D341Med (cell line): ENCODE data around the gene POLR2F.
"Not testable (repeated sequence)": the region's sequence is repeated elsewhere in the genome, so short reads cannot be mapped to it uniquely, and the experiment has no call there.

Experiments used
- DNase-seq: peaks from one replicate; pipeline ENCODE4 v3.0.0; 2012; ENCODE audit warnings: low spot score

Gene POLR2F

DNA sequence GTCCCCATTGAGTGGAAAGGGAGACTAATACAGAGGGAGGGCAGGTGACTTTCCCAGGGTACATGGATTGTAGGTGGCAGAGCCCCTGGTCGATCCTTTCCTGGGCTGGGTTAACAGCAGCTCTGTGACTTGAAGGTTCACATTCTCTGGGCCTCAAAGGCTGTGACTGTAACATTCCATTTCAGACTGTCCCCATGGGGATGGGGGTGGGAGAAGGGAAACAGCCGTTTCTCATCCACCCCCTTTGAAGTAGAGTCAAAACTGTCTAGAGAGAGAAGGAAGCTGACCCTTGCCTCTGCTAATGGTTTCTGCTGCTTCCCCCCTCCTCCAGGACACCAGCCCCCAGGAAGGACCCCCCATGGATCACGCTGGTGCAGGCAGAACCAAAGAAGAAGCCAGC is 28.2 kb upstream of the POLR2F start:
- no peak for DNase-seq

DNA sequence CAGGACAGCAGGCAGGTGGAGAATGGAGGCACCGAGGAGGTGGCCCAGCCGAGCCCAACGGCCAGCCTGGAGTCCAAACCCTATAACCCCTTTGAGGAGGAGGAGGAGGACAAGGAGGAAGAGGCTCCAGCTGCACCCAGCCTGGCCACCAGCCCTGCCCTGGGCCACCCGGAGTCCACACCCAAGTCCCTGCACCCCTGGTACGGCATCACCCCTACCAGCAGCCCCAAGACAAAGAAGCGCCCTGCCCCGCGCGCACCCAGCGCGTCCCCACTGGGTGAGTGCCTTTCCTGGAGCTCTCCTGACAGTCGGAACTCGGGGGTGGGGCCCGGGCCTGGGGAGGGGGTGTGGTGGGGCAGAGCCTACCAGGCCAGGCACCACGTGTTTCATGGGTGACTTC is 27.7 kb upstream of the POLR2F start:
- DNase-seq = no peak

DNA sequence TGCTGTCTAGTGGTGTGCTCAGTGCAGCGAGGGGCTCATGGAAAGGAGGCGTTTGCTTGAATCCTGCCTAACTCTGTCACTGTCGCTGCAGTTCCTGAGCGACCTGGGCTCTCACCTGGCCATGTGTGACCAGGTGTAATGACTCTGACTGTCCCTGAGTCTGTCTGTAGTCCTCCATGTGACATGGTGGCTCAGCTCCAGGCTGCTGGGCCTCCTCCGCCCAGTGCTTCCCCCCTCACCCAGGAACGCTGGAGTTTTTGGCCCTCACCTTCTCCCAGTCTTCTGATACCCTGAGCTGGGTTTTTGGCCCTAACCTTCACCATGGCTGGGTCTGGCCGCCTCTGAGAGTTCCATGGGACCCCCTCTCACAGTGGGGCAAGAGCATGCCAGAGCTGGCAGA is 27.1 kb upstream of the POLR2F start:
- no peak for DNase-seq

DNA sequence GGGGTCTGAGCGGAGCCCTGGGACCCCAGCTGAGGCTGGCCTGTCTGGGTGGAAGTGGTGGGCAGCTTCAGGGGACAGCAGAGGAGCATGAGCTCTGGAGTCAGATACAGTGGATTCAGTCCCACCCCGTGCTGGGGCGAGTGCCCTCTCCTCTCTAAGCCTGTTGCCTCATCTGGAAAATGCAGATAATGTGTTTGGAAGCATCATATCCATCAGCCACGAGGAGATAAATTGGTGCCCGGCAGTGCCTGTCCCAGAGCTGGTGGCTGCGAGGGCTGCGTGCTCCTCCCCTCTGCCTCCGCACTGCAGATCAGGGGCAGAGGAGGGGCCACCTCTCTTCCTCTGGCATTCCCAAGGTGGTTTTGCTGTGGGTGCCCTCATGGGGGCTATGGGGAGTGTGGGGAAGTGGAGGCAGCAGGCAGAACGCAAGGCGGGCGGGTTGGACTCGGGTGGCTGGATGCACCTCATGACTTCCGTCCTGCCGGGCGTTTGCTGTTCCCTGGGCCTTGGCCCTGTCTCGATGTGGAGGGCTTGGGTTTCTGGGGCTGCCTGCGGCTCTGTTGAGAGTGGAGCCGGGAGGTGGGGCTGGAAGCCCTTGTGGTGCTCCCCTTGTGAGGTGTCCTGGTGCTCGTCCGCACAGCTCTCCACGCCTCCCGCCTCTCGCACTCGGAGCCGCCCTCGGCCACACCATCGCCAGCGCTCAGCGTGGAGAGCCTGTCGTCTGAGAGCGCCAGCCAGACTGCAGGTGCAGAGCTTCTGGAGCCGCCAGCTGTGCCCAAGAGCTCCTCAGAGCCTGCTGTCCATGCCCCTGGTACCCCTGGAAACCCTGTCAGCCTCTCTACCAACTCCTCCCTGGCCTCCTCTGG is 26.5 kb upstream of the POLR2F start:
- no peak for DNase-seq

DNA sequence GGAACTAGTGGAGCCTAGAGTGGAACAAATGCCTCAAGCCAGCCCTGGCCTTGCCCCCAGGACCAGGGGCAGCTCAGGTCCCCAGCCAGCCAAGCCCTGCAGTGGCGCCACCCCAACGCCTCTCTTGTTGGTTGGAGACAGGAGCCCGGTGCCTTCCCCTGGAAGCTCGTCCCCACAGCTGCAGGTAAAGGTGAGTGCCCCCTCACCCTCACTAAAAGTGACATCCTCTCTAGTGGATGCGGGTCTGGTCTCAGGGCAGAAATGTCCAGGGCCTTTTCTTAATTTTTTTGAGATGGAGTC is 25.9 kb upstream of the POLR2F start:
- no peak for DNase-seq

DNA sequence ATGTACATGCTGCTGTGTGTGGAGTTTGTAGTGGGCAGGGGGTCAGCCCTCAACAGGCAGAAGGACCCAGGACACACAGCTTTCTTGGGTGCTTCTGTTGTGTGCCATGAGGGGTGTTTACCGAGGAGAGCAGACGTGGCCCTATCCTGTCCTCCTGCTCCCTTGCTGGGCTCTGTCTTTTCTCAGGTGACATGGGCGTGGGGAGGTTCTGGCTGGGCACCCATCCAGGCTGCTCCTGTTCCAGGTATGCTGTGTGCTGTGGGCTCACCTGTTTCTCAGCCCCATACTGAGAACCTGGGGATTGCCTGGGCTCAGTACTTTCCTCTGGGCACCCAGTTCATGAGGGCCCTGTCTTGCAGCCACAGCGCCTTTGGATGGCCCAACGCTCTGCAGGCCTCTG is 24.1 kb upstream of the POLR2F start:
- no peak for DNase-seq

DNA sequence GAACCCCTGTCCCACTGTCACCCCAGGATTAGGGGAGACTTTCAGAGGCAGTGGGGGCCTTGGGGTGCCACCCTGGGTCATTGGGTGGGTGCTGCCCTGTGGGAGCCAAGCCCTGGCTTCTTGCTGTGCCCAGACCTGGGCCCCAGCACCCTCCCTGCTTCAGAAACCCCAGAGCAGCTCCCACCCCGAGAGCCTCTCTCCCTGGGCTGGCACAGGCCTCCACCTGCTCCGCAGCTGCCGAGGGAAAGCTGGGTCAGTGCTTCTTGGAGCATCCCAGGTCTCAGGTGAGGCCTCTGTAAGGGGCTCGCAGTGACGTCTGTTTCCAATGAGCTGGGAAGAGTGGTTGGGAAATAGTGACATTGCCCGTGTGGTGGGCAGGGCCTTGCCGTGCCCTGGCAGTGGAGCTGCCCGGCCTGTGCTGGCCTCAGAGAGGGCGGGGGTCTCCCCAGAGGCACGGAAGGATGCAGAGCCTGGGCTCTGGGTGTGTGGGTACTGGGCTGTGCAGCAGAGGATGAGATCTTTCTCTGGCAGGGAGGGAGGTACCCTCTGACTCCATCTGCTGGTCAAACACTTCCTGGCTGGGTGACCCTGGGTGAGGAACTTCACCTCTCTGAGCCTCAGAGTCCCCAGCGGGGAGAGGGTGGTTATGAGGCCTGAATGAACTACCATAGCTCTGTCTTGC is 23.1 kb upstream of the POLR2F start:
- DNase-seq = peak; percentile 65

DNA sequence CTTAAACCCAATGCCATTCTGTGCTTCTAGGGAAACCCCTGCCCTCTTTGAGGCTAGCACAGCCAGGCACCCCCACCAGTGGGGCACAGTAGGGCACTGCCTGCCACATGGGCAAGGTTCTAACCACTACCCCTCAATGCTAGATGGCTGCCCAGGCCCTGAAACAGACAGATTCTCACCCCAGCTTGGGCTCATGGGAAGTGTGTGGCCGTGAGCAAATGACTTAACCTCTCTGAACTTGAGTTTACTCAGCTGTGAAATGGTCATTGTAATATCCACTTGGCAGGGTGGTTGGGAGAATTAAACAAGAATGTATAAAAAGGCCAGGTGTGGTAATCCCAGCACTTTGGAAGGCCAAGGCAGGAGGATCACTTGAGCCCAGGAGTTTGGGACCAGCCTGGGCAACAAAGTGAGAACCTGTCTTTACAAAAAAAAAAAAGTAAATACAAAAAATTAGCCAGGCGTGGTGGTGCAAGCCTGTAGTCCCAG is 22.5 kb upstream of the POLR2F start:
- DNase-seq = no peak

DNA sequence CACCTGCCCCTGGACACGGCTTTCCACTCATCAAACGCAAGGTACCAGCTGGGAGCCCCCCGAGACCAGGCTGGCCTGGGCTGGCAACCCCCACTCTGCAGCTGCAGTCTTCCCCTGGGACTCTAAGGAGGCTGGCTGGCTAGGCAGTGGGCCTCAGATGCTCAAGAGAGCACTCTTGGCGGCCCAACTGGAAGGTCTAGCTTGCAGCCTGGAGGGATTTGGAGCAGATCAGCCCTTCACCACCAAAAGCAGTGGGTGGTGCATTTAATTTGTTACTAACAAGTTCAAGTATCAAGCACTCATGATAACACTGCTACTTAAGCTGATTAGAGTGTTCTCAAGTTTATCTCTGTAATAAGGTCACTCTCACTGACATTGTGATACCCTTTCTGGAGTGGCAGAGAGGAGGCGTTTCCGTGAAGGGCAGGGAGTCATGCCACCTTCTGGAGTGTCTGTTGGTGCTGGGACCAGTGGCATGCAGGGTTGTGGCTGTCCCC is 21.6 kb upstream of the POLR2F start:
- DNase-seq = peak; percentile 78

DNA sequence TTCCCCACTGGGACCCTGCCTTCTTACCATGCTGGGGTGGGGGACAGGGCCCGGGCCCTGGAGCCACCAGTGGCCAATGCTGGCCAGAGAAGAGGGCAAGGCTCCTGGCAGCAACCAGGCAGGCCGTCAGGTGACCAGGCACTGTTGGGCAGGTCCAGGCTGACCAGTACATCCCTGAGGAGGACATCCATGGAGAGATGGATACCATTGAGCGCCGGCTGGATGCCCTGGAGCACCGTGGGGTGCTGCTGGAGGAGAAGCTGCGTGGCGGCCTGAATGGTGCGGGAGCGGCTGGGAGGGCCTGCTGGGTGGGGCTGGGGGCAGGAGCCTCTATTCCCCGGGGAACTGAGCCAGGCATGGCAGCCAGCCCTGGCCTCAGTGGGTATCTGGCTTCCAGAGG is 21.1 kb upstream of the POLR2F start:
- no peak for DNase-seq

DNA sequence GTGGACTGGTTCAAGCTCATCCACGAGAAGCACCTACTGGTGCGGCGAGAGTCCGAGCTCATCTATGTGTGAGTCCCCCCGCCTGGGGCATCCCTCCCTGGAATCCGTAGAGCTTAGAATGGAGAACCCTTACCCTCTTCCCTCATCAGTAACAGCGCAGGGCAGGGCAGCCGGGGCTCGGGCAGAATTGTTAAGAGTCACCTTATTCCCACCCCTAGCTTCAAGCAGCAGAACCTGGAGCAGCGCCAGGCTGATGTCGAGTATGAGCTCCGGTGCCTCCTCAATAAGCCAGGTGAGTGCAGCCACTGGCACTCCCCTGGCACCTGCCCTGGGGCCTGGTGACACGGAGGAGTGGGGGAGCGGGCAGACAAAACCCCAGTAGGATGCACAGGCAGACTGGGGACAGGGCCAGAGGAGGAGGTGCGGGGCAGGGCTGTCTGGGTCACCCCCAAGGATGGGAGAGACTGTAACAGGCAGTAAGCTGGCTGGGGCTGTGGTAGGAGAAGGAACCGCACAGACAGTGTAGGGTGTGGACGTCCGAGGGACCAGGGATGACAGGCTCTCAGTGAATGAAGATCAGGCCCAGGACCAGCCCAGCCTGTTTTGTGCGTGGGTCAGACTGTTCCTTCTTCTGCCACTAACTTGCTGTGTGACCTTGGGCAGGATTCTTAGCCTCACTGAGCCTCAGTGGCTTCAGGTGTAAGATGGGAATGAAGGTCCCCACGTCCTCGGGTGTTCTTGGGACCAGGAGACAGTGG is 20.5 kb upstream of the POLR2F start:
- DNase-seq = no peak

DNA sequence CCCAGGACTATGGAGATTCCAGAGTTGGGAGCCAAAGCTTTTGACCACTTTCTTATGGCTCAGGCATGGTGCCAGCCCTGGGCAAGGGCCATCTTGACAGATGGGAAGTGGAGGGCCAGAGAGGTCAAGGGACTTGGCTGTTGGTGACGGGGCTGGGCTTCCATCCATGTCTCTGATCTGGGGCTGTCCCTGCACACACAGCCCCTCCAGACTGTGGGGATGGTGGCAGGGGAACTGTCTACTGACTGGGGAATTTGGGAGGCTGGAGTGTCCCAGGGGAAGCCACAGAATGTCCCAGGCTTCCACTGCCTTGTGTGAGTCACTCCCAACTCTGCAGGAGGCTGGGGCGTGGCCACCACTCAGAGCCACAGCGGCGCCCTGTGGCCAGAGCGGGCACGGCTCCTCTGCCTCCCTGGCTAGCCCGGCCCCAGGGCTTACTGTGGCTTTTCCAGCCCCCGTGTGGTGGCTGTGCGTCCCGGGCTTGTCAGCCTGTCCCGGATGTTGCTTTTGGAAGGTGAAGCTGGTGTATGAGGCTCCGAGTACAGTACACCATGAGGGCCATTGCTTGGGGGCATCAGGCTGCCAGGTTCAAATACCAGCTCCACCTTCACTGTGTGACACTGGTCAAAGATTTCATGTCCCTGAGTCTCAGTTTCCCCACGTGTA is 19.7 kb upstream of the POLR2F start:
- DNase-seq = peak; percentile 96

DNA sequence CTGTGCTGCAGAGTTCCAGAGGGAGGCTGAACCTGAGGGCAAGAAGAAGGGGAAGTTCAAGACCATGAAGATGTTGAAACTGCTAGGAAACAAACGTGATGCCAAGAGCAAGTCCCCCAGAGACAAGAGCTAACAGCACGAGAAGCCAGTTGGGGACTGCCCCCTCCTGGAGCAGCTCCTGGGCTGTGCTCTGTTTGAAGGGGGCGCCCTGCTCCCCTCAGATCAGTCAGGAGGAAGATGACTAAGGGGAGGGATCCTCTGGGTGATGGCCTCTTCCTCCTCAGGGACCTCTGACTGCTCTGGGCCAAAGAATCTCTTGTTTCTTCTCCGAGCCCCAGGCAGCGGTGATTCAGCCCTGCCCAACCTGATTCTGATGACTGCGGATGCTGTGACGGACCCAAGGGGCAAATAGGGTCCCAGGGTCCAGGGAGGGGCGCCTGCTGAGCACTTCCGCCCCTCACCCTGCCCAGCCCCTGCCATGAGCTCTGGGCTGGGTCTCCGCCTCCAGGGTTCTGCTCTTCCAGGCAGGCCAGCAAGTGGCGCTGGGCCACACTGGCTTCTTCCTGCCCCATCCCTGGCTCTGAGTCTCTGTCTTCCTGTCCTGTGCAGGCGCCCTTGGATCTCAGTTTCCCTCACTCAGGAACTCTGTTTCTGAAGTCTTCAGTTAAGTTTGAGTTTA is 12.7 kb upstream of the POLR2F start:
- no peak for DNase-seq

DNA sequence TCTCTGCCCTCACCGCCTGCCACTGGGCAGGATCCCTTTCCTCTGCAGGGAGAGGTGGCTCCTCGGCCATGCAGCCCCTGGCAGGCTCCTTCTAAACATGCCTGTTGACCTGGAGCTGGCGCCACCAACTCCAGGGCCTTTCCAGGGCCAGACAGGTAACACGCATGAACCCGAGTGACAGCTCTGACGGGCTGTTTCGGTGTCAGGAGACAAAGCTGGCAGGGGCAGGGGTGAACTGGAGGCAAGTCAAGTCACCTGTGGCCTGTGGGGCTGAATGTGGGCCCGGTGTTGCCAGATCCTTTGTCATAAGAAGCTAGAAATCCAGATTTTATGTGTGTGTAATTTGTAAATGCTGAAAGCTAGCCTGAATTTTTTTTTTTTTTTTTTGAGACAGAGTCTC is 11.4 kb upstream of the POLR2F start:
- DNase-seq = no peak

DNA sequence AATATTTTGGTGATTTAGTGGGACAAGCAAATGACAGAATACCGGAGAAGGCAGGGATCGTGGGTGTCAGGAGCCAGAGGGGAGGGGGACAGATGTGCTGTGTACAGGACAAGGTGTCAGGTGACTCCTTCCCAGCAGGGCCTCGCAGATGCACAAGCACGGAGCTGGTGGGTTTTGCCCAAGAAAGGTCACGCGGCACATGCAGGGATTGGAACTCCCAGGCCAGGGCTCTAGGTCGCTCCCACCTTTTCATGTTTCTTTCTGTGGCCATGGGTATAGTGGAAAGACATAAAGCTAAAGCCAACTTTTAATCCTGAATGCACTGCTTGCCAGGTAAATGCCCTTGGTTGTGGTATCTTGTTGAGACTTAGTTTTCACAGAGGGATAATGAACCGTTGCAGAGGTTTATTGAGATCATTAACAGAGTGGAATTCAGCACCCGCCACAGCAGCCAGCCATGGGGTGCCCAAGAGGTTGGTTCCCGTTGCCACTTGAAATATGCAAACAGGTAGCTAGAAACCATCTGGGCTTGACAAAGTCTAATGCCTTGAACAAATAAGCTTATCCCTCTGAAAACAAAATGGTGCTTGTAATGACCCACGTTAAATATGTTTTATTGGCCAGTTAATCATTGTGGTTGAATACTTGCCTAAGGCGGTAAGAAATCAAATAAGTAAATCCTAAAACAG is 10.2 kb upstream of the POLR2F start:
- DNase-seq = no peak

DNA sequence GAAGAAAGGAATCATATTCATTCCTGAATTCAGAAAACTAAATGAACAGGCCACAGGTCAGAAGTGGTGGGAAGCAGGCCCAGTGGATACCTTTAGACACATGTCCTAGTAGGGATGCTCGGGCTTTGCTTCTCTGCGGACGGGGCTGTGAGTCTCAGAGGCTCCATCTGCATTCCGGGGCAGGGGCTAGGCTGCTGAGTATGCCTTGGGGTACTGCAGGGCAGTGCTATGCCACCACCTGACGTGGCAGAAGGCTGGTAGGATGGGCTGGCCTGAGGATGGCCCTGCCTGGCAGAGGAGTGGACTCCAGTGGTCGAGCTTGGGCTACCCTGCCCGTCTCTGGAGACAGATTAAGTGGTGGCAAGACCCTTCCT is 9.7 kb upstream of the POLR2F start:
- DNase-seq = no peak

DNA sequence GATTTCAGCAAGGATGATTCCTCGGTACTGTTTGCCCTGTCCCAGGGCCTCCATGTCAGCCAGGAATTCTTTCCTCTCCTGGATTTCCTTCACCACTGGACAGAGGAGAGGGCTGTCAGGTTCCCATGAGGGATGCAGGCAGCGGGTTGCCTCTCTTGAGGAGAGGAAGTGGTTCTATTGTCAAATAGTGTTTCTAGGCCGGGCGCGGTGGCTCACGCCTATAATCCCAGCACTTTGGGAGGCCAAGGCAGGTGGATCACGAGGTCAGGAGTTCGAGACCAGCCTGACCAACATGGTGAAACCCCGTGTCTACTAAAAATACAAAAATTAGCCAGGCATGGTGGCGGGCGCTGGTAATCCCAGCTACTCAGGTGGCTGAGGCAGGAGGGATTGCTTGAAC is 9.1 kb upstream of the POLR2F start:
- DNase-seq = not testable (repeated sequence)

DNA sequence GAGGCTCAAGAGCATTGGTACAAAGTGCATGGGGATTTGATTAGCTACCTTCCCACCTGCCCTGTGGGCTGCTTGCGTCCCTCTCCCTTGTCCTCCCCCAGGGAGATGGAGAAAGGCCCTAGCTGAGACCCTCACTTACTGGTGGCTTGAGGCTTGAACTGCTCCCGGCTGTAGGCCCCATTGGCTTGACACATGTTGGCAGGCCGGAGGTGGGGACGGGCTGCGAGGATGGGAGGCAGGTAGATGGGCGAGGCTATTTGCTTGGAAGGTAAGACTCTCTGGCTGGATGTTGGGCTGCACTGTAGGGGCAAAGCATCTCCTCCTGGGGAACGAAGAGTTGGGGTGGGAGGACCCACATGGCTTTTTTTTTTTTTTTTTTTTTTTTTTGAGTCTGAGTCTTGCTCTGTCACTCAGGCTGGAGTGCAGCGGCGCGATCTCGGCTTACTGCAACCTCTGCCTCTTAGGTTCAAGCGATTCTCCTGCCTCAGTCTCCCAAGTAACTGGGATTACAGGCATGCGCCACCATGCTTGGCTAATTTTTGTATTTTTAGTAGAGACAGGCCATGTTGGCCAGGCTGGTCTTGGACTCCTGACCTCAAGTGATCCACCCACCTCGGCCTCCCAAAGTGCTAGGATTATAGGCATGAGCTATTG is 6.2 kb upstream of the POLR2F start:
- DNase-seq = not testable (repeated sequence)

DNA sequence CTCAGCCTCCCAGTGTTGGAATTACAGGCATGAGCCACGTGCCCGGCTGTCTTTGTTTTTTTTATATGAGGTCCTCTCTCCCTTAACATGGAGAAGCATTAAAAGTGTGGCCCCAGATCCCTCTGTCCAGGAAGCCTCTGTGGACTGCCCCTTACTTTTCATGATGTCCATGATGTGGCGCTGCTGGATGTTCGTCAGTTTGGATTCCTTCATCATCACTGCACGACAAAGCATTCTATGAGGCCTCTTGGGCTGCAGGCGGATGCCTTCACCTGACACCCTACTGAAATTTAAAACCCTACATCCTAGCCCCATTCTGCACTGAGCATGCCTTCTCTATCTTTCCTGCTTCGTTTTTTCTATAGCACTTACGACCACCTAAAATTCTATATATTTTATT is 2.2 kb upstream of the POLR2F start:
- DNase-seq = no peak

DNA sequence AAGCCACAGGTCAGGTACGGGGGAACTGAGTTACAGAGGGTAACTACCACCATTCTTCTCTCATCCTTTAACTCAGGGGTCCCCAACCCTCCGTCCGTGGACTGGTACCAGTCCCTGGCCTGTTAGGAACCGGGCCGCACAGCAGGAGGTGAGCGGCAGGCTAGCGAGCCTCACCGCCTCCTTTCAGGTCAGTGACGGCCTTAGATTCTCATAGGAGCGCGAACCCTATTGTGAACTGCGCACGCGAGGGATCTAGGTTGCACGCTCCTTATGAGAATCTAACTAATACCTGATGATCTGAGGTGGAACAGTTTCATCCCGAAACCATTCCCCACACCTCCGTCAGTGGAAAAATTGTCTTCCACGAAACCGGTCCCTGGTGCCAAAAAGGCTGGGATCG is 870 bp upstream of the POLR2F start:
- DNase-seq = not testable (repeated sequence)

DNA sequence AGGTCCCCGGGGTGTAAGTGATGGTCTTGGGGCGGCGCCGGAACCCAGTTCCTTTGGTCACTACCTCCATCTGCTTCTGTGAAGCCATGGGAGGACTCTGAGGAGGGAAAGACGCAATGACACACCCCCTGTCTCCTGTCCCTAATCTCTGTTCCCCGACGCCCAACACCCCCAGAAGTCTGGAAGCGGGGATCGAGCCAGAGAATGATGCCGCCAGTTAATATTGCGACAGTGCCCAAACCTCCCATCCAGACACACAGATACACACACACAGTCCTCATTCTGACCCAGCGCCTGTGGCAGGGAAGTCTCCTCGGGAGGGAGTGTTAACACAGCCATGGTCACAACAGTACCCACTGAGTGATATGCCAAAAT is 450 bp upstream of the POLR2F start:
- no peak for DNase-seq
